ENCODE measurements around the gene PTPRK.

Gene PTPRK

GRCh38 chr6:128376952-128377503 is 143.4 kb downstream of the PTPRK start:
- DNase-seq = no peak

DNA sequence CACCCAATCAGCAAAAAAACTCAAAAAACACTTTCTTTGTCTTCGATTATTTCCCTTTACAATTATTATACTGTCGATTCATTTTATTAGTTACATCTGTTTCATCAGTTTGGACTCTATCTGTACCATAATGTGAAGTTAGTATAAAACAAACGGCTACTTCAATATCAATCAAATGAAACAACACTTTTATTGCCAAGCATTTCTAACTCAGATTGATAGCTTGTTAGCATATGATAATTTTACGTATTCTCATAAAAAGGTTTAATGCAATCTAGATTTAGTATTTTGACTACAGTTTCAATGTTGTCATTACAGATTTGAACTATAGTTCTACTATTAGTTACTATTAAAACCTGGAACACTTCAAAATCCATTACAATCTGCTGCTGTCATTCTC is 149.3 kb downstream of the PTPRK start:
- DNase-seq = no peak

GRCh38 chr6:128370072-128370471 is 150.3 kb downstream of the PTPRK start:
- DNase-seq = no peak

DNA sequence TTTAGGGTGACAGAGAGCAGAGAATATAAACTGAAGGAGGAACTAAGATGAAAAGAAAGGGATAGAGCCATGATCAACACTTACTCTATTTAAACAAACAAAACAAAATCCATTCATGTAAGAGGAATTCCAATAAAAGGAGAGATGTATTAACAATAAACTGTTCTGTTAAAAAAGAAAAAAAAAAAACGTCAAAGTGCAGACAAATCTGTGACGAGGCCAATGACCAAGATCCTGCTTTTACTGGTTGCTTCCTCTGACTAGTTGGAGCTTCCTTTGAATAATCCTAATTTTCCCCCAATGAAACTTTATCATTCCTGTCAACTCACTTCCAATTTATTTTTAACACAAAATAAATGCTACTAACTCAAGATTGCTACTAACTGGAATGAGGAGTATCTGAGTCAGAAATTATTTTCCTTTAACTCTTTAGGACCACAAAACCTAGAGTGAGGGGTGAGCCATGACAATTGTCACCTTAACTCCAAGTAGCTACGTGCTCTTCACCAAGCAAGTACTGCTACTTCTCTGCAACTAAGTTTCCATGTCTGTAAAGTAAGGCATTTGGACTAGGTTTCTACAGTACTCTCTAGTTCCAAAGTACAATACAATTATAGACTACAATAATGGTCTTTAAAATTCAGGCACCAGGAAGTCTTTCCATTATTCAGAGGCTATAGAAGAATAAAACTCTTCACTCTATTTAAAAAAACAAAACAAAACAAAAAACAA is 152.0 kb downstream of the PTPRK start:
- no peak for DNase-seq

GRCh38 chr6:128367437-128367836 is 153.0 kb downstream of the PTPRK start:
- no peak for DNase-seq

GRCh38 chr6:128365520-128366160 is 154.8 kb downstream of the PTPRK start:
- DNase-seq = no peak

GRCh38 chr6:128364766-128365519 is 155.5 kb downstream of the PTPRK start:
- no peak for DNase-seq

GRCh38 chr6:128363020-128363813 is 157.2 kb downstream of the PTPRK start:
- no peak for DNase-seq

- no peak for DNase-seq
Observed at GRCh38 chr6:128361378-128361777, 159.0 kb downstream of the PTPRK start.

DNA sequence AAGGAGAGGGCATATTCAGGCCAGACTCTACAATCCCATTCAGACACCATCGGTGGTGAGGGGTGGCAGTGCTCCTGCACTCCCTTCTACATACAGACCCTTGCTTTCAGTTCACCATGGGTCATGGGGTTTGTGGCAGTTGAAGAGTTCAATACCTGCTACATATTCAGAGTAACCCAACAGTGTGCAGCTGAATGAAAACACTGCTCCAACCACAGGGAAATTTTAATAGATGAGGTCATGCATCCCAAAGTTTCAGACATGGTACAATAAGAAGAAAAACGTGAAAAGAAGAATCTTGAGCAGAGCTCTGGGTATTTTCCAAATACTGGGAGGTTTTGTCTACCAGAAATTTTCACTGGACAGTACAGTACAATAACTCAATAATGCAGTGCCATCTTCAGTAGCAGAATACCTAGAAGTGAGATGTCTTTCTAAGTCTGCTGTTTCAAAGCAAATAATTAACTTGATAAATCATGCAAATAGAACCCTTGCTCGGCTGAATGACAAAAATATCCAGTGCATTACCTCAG is 162.1 kb downstream of the PTPRK start:
- no peak for DNase-seq

DNA sequence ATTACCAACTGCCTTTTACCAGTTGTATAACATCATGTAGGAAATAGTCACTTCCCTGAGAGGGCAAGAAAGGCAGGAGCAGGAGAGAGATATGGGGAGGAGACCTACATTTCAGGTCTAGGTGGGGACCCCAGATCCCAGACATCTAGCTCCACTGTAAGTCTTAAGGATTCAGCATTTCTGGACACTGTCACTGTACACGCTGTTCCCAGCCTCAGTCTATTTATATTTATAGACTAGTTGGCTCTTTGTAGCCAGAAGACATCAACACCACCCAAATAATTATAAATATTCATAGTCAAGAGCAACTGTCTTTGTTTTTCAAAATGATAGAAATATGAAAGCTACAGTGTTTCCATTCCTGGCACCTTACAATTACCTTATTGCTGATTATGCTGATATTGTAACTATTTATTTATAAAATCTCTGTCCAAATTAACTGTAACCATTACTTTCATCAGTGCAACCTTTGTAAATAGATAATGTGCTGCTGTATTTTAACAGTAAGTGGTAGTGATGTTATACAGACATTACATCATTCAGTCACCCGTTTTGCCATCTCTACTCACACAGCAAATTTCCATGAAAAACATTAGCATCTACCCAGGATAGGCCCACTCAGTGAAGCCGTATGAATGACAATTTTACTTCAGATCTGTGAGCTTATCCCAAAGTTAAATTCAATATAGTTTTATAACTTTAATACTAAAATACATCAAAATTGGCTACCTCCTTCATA is 162.8 kb downstream of the PTPRK start:
- no peak for DNase-seq

- DNase-seq = no peak
Observed at GRCh38 chr6:128352366-128352765, 168.0 kb downstream of the PTPRK start.

GRCh38 chr6:128351255-128351514 is 169.2 kb downstream of the PTPRK start:
- no peak for DNase-seq

GRCh38 chr6:128350416-128351254 is 169.8 kb downstream of the PTPRK start:
- no peak for DNase-seq

DNA sequence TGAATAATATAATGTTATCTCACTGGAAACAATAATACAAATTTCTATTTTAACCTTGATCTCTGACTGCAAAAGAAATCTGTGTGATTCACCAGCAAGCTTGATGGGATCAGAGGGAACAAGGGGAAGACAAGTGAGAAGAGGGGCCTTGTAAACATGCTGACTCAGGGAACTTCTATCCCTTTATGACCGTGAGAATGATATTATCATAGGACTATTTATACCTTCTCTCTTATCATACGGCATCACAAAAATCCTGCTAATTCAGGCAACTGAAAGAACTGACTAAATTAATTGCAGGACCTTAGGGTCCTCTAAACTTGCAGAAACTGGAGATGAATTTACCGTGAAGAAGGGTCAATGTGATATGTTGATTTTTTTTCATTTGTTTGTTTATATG is 173.3 kb downstream of the PTPRK start:
- DNase-seq = no peak

DNA sequence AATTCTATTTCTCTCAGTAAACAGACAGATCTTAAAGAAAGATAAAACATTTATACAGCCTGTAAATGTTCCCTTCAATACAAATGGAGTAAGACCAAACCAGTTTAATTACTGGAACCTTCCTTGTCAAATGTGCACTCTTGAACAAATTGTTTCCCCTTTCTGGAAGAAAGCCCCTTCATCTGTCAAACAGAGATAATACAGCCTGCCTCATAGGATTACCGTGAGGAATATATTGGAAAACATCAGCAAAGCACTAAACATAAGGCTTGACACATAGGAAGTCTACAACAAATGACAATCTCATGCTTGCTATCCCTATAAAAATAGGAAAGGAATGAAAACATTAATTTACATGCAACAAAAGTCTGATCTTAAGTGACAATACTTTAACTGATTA is 173.8 kb downstream of the PTPRK start:
- DNase-seq = no peak

GRCh38 chr6:128345278-128345677 is 175.1 kb downstream of the PTPRK start:
- DNase-seq = no peak

DNA sequence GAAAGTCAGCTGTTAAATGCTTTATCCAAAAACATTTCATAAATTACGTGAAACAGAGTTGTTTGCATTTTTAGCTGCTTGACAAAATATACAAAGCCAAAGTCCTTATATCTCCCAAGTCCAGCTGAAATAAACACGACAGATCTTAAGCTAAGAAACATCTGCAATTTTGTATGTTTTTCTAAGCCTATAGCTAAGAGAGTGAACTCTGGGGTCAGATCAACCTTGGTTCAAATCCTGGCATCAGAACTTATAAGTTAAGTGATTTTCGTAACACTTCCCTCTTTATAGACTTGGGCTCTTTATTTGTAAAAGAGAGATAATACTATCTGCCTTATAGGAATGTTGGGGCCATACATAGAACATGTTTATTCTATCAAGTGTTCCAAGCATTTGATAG is 176.7 kb downstream of the PTPRK start:
- DNase-seq = no peak

DNA sequence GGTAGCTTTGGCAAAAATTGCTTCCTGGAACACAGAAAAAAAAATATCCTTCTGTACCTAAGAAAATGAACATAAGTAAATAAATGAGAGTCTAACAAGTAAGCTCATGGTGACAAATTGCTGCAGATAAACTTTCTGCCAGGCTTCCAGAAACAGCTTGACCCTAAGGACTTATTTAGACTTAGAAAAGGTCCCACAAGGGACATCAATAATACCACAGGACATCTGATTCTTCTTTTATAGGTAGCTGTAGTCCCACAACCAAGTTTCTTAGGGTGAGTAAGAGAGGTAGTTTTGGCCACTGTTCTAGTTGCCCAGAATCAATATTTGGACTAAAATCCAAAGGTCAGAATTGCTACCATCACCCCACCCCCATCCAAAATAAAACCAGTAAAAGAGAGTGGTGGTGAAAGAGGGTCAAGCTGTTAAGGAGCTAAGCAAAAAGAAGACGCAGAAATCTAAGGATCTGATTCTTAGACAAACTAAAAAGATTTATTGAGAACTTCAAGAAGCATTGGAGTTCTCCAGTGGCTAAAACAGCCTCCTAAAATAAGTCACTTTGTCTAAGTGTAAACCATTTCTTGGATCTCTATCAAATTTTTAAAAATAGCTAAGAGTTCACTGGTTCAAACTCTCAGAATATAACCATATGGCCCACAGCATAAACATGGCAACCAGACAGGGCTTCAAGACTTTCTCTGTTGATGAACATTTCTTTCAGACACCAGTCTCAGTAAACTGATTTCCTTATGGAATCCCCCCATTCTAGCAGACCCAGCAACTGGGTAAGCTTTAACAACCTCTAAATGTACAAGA is 180.6 kb downstream of the PTPRK start:
- DNase-seq = no peak

- no peak for DNase-seq
Observed at GRCh38 chr6:128337619-128338018, 182.8 kb downstream of the PTPRK start.

Measured in NCI-H2029 treated with DMSO at 0.1 percent for 48 hours (cell line).